IPS-20b (cell line): ENCODE measurements around the gene INAVA.
A peak's percentile ranks its signal among the peaks of the same experiment; 100 is the strongest.

ENCODE experiments used
- H3K27ac ChIP-seq: one replicate; pipeline ENCODE4 v1.5.1; 2013; ENCODE audit warnings: low read length
- H3K27me3 ChIP-seq: 2 replicates; pipeline ENCODE4 v1.6.1; 2013; ENCODE audit warnings: mild to moderate bottlenecking, low read length, inconsistent platforms; ENCODE audit not compliant: insufficient read depth
- H3K36me3 ChIP-seq: 2 replicates; pipeline ENCODE4 v1.6.1; 2013; ENCODE audit warnings: low read depth, mild to moderate bottlenecking, inconsistent platforms, low read length, moderate library complexity; ENCODE audit not compliant: insufficient read depth
- H3K4me1 ChIP-seq: 2 replicates; pipeline ENCODE4 v1.6.1; 2013; ENCODE audit warnings: mild to moderate bottlenecking, control low read depth, inconsistent platforms, low read length, moderate library complexity; ENCODE audit not compliant: insufficient read depth
- H3K4me3 ChIP-seq: 2 replicates; pipeline ENCODE4 v1.5.1; 2013; ENCODE audit warnings: mild to moderate bottlenecking, low read length, inconsistent platforms
- H3K9ac ChIP-seq: 2 replicates; pipeline ENCODE4 v1.6.1; 2013; ENCODE audit warnings: low read depth, mild to moderate bottlenecking, inconsistent platforms, low read length, moderate library complexity
- H3K9me3 ChIP-seq: 2 replicates; pipeline ENCODE4 v1.6.1; 2013; ENCODE audit warnings: mild to moderate bottlenecking, low read depth, low read length, inconsistent platforms; ENCODE audit not compliant: insufficient read depth

INAVA gene

DNA sequence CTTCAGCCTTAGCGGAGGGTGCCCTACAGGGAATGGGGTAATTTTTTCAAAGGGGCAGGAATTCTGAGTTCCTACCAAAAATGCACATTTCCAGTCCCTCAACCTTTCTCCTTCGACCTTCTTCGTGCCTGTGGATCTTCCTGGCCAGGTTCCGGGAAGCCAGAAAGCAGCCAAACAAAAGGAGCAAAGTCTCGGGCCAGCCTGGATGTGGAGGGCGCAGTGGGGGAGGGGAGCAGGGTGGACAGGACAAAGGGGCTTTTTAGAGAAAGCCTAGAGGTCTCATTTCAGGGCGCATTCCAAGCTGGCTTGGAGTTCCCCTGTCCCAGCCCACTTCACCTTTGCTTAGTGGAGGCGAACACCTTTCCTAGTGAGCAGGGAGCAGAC, 2.9 kb upstream of the INAVA start:
- H3K9ac ChIP-seq, result peak overlapping the region; percentile 99
- H3K9me3 ChIP-seq, result no peaks in the 10 kb centered on the region
- peaks cover 39% of the 10 kb centered on the region for H3K4me1 ChIP-seq
- H3K27ac ChIP-seq, result peak overlapping the region; percentile 63
- no peaks in the 10 kb centered on the region for H3K27me3 ChIP-seq
- peak overlapping the region; percentile 87 for H3K4me3 ChIP-seq
- no peaks in the 10 kb centered on the region for H3K36me3 ChIP-seq

DNA sequence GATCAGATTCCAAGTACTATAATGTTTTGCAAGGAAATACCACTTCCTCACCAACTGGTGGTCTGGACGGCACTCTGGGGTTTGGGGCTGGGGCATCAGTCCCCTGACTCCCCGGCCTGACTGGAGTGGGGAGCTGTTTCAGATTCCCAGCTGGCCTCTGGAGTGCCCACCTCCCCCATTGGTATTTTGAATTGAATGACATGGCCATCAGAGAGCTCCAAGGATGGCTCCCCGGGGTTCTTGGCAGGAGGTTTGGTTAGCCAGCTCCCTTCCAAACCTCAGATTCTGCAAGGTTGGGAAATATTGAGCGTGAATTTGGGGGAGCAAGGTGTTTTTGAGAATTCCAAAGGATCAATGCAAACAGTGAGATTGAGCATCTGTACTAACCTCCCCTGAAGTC, 2.2 kb upstream of the INAVA start:
- Histone ChIP-seq H3K27ac (peak overlapping the region; percentile 63), H3K27me3 (no peaks in the 10 kb centered on the region), H3K36me3 (no peaks in the 10 kb centered on the region), H3K9ac (peak overlapping the region; percentile 99), H3K4me3 (peak overlapping the region; percentile 87), H3K9me3 (no peaks in the 10 kb centered on the region), H3K4me1 (peaks cover 42% of the 10 kb centered on the region)

DNA sequence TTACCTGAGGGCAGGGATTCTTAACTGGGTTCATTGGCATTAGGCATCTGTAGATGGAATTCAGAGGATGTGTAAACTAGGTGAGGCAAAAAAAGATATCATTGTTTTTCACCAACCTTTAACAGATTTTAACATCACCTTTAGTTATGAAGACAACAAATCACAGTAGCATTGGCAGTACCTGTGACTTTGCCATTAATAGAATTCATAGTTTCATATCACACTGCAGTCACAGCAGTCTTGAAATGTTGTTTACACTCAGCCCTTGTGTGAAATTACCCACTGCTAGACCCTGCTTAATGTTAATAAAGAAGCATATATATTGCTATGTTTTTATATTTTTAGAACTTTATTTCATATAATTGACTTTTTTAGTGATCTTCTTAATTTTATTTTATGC, 1.7 kb upstream of the INAVA start:
- peak overlapping the region; percentile 78 for H3K27ac ChIP-seq
- no peaks in the 10 kb centered on the region for H3K36me3 ChIP-seq
- H3K4me3 ChIP-seq, result peak overlapping the region; percentile 87
- no peaks in the 10 kb centered on the region for H3K9me3 ChIP-seq
- H3K27me3 ChIP-seq, result no peaks in the 10 kb centered on the region
- H3K9ac ChIP-seq, result peak overlapping the region; percentile 99; the same call in 1 of the 2 replicates
- H3K4me1 ChIP-seq, result peaks cover 42% of the 10 kb centered on the region

DNA sequence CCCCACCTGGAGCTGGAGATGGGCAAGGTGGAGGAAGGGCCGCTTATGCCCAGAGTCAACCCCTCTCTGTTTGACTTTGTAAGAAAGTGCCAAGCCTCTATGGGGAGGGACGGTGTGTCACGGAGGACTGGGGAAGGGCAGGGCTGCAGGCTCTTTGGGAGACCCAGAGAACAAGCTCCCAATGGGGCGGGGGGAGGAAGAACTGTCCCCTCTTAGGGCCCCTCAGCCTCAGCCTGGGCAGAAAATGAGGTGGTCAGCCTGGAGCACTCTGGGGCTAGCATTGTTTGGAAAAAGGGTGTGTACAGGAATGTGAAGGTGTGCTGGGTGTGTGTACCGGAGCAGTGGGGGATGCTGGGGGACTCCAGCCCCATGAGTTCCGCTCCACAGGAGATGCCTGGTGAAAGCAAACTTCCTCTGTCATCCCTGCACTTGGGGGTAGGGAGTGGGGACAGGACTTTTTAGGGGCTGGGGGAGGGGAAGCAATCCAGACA, 1.2 kb upstream of the INAVA start:
- Histone ChIP-seq H3K9ac (peak overlapping the region; percentile 68; the same call in 1 of the 2 replicates), H3K27ac (peak overlapping the region; percentile 78), H3K9me3 (no peaks in the 10 kb centered on the region), H3K27me3 (no peaks in the 10 kb centered on the region), H3K36me3 (peaks cover 5% of the 10 kb centered on the region), H3K4me3 (peak overlapping the region; percentile 87), H3K4me1 (peaks cover 41% of the 10 kb centered on the region)

DNA sequence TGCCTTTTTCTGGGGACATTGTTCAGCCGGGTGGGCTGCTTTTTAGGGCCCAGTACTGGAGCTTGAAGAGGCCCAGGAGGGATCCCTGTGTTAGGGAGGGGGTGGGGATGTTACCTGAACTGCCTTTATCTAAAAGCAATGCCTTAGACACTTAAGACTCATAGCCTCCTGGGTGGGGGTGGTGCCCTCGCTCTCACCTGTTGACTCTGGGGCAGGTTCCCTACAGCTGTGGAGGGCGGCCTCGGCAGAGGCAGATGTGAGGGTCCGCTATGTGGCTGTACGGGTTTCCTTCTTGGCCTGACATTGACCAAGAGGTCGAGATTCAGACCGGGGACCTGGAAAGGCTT, 716 bp downstream of the INAVA start:
- H3K9me3 ChIP-seq, result no peaks in the 10 kb centered on the region
- H3K4me1 ChIP-seq, result peaks cover 41% of the 10 kb centered on the region
- H3K36me3 ChIP-seq, result peaks cover 25% of the 10 kb centered on the region
- H3K4me3 ChIP-seq, result peak overlapping the region; percentile 32; the same call in 1 of the 2 replicates
- H3K9ac ChIP-seq, result peak overlapping the region; percentile 16; the same call in 1 of the 2 replicates
- H3K27me3 ChIP-seq, result no peaks in the 10 kb centered on the region
- H3K27ac ChIP-seq, result peak overlapping the region; percentile 78

DNA sequence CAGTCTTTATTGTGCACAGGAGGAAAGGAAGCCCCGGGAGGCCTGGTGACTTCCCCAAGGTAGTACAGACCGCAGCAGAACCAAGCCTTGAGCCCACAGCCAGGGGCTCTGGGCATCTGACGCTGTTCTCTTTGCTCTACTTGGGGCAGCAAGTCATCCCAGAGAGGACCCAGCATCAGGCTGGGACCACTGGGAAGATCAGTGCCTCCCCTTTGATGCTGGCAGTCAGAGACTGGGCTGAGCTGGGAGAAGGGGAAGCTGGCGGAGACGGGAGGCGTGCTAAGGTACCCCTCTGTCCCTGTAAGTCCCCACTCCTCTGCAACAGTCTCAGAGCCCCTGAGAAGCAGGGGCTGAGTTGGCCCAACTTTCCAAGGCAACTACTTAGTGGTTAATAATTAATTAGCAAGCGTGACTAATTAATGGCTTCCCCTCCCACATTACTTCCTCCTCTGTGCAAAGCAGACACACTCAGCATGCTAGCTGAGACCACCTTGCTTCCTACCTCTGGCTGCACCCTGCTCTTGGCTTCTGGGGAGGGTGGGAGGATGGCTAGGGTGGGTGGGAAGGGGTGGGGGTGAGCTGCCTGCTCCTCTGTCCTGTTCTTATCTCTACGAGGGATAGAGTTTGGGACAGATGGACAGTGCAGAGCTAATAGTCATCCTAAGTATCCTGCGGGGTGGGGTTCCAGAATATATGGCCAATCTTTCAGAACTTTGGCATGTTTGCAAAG, 1.3 kb downstream of the INAVA start:
- peak overlapping the region; percentile 16; the same call in 1 of the 2 replicates for H3K9ac ChIP-seq

DNA sequence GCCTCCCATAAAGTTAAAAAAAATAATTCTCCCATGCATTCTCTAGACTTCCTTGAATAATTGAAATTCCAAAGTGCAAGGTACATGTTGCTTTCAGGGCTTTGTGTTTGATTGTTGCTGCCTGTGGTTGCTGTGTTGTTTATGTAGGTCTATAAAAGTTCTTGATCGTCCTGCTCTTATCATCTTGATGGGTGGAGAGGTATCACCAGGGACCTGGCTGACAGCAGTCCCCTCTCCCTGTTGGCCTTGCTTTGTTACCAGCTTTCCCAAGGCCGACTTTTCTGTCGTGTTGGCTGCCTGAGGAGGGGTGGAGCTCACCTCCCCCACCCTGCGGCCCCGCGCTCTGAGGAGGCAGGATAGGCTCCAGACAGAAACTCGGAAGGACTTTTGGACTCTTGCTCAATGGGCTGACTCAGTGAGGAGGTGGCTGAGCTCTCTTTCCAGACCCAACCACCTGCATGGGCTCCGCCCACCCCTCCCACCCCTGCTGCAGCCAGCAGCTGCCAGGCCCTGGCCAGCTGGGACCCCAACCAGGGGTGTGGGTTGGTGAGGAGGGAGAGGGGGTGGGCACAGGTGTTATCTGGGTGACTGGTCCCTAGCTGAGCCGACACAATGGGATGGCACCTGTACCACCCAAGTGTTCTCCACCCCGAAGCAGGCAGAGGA, 2.0 kb downstream of the INAVA start:
- no peaks in the 10 kb centered on the region for H3K27me3 ChIP-seq
- peaks cover 37% of the 10 kb centered on the region for H3K36me3 ChIP-seq
- H3K4me3 ChIP-seq, result peak overlapping the region; percentile 8; the same call in 1 of the 2 replicates
- no peak overlapping the region for H3K9ac ChIP-seq
- H3K4me1 ChIP-seq, result peaks cover 41% of the 10 kb centered on the region
- no peak overlapping the region for H3K27ac ChIP-seq
- H3K9me3 ChIP-seq, result no peaks in the 10 kb centered on the region

More for the DNA sequence above, 1.3 kb downstream of the INAVA start:
- H3K4me3 ChIP-seq, result peak overlapping the region; percentile 32; the same call in 1 of the 2 replicates
- peaks cover 41% of the 10 kb centered on the region for H3K4me1 ChIP-seq
- H3K27ac ChIP-seq, result no peak overlapping the region
- no peaks in the 10 kb centered on the region for H3K27me3 ChIP-seq
- no peaks in the 10 kb centered on the region for H3K9me3 ChIP-seq
- peaks cover 30% of the 10 kb centered on the region for H3K36me3 ChIP-seq

DNA sequence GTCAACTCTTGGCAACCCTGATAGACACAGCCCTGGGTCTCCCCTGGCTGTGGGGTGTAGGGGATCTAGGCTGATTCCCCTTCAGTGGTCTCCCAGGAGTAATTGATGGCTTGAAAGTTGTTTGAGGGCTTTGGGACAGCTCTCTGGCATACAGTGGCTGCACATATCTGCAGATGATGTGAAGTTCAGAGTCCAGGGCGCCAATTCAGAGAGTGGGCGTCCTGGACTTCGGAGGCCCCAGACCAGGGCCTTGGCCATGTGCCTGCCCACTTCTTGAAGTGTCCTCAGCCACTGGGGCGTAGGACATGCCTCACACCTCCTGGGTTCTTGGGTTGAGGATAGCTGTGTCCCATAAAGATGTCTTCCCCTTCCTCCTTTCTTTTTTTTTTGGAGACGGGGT, 2.6 kb downstream of the INAVA start:
- Histone ChIP-seq H3K9ac (no peak overlapping the region), H3K27ac (no peak overlapping the region), H3K9me3 (no peaks in the 10 kb centered on the region), H3K4me1 (peaks cover 41% of the 10 kb centered on the region), H3K36me3 (peaks cover 43% of the 10 kb centered on the region), H3K27me3 (no peaks in the 10 kb centered on the region), H3K4me3 (no peak overlapping the region)

DNA sequence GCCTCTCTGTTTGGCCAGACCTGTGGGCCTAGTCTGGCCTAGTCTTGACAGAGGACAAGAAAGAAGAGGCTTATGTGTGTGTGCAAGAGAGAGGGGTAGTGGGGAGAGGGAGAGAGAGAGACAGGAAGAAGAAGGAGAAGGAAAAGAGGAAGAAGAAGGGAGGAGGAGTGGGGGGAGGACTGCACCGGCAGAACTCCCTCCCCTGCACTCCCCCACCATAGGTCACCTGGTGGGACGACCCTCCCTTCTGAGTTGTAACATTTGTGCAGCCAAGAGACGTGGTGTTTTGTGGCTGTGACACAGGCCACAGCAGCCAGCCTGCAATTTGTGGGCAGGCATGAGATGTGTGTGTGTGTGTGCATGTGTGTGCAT, 4.3 kb downstream of the INAVA start:
- Histone ChIP-seq H3K4me3 (no peak overlapping the region), H3K9me3 (no peaks in the 10 kb centered on the region), H3K27me3 (no peaks in the 10 kb centered on the region), H3K27ac (no peak overlapping the region), H3K4me1 (peaks cover 29% of the 10 kb centered on the region), H3K36me3 (peaks cover 53% of the 10 kb centered on the region), H3K9ac (no peak overlapping the region)

DNA sequence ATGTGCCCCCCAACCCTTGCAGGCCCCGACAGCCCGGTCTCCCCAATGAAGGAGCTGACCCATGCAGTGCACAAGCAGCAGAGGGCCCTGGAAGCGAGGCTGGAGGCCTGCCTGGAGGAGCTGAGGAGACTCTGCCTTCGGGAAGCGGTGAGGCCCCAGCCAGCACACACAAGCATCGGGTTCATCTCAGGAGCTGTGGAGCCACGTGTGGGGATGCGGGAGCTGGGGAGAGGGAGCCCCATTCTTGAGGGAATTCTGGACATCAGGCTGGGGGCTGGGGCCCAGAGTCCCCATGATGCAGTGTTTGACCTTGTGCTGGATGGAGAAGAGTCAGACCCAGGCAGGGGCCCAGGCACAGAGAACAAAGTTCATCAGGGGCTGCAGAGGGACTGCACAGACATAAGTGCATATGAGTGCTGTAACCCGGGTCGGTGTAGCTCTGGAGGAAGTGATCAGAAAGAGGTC, 4.8 kb downstream of the INAVA start:
- Histone ChIP-seq H3K27me3 (no peaks in the 10 kb centered on the region), H3K9me3 (no peaks in the 10 kb centered on the region), H3K4me1 (peaks cover 24% of the 10 kb centered on the region), H3K27ac (no peak overlapping the region), H3K36me3 (peaks cover 57% of the 10 kb centered on the region), H3K4me3 (no peak overlapping the region), H3K9ac (no peak overlapping the region)

DNA sequence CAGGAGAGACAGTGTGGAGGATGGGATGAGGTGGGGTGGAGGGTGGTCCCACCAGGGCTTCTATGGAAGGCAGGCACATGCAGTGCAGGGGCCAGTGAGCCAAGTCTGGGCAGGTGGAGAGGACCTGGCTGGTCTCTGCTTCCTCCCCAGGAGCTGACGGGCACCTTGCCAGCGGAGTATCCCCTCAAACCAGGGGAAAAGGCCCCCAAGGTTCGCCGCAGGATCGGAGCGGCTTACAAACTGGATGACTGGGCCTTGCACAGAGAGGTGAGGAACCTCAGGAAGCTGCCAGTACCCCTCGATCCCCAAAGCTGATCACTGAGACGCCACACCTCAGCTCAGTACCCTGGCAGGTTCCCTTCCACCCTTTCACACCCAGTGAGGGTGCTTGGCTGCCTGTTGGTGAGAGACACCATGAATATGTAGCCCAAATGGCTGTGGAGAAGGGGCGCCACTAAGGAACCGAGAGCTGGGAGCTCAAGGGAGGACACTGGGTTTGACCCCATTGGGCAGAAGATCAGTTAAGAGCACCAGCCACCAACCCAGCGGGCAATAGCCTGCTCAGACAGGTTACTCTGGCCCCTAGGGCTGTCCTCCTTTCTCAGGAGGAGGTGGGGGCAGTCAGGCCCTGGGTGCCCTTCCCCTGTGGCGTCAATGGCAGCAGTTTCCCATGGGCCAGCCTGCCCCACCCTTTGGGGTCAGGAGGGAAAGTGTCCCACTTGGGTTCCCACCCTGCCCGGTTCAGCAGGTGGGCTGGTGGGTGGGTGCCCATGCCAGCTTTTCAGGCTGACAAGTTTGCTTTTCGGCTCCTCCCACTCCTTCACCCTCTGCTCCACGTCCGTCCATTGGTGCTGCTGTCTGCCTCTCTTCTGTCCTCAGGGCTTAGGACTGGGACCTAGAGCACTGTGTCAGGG, 5.5 kb downstream of the INAVA start:
- Histone ChIP-seq H3K9ac (no peak overlapping the region), H3K27me3 (no peaks in the 10 kb centered on the region), H3K4me1 (peaks cover 18% of the 10 kb centered on the region), H3K4me3 (no peak overlapping the region), H3K27ac (no peak overlapping the region), H3K9me3 (no peaks in the 10 kb centered on the region), H3K36me3 (peaks cover 62% of the 10 kb centered on the region)
